H1 (cell line): Measurements from ENCODE around the gene DCBLD1. TPM values are rescaled to one million over a fixed set of nuclear protein-coding genes. Genes with fewer than 3 reads are reported as not detected.

Source experiments
- CHD2 ChIP-seq: IDR thresholded peaks from 2 replicates; pipeline ENCODE4 v1.6.1; 2012; ENCODE audit warnings: low read length, improper control_type of control experiment
- KDM4A ChIP-seq: IDR thresholded peaks from one replicate; pipeline ENCODE4 v1.7.1; 2012; ENCODE audit warnings: low read depth, mild to moderate bottlenecking, moderate library complexity, low read length, inconsistent platforms; ENCODE audit not compliant: severe bottlenecking
- POLR2AphosphoS5 ChIP-seq: IDR thresholded peaks from 2 replicates; pipeline ENCODE4 v1.6.1; 2011; ENCODE audit warnings: low read depth, low read length
- RBBP5 ChIP-seq: IDR thresholded peaks from 2 replicates; pipeline ENCODE4 v1.7.1; 2012; ENCODE audit warnings: low read depth, mild to moderate bottlenecking, inconsistent platforms, low read length, moderate library complexity, borderline replicate concordance
- RFX5 ChIP-seq: IDR thresholded peaks from 2 replicates; pipeline ENCODE4 v1.6.1; 2011; ENCODE audit warnings: low read depth, low read length, improper control_type of control experiment, borderline replicate concordance
- RXRA ChIP-seq: IDR thresholded peaks from 2 replicates; pipeline ENCODE4 v1.6.1; 2011; ENCODE audit warnings: low read depth, mild to moderate bottlenecking, low read length, moderate library complexity; ENCODE audit not compliant: insufficient read depth
- polyA plus RNA-seq, 7 experiments: library from polyadenylated mRNA; depleted of rRNA in 3 of 7; stranded (reverse) in 5 of 7; unstranded in 2 of 7; fragments of >200 nt in 5 of 7; fragments of 200-250 nt in 2 of 7; gene quantifications; 1 replicate in 5 of 7; 2 replicates in 1 of 7; 4 replicates in 1 of 7; pipeline versions ENCODE4 v1.2.1 to v1.2.3, GENCODE V29; 2011 to 2013; ENCODE audit warnings: missing spikeins in 2 of 7, mixed read lengths in 2 of 7
- total RNA-seq: library from RNA; stranded (reverse); fragmentation: NEBNext Ultra II Directional; extraction: Animal tissue kit (Norgen Biotek cat#: 25700); gene quantifications from 2 replicates; pipeline ENCODE4 v1.2.1, GENCODE V29; 2021
- TF ChIP-seq, protein P1 (sequence below): fragments of 300-600 bp; sonication (generic); IDR thresholded peaks from 2 replicates; pipeline ENCODE4 v1.7.1; 2012; ENCODE audit warnings: low read length, moderate library complexity, mild to moderate bottlenecking, inconsistent platforms; ENCODE audit not compliant: insufficient replicate concordance

Gene DCBLD1
- total and polyA plus RNA-seq, 2 of the 8 experiments (the other 6 are each of a cell fraction or from before 2014, with no cell fraction given), result 3.9 to 11.2 TPM

GRCh38 chr6:117509021-117509420, 26.5 kb downstream of the DCBLD1 start (continued):
- TF ChIP-seq, protein P1, sequence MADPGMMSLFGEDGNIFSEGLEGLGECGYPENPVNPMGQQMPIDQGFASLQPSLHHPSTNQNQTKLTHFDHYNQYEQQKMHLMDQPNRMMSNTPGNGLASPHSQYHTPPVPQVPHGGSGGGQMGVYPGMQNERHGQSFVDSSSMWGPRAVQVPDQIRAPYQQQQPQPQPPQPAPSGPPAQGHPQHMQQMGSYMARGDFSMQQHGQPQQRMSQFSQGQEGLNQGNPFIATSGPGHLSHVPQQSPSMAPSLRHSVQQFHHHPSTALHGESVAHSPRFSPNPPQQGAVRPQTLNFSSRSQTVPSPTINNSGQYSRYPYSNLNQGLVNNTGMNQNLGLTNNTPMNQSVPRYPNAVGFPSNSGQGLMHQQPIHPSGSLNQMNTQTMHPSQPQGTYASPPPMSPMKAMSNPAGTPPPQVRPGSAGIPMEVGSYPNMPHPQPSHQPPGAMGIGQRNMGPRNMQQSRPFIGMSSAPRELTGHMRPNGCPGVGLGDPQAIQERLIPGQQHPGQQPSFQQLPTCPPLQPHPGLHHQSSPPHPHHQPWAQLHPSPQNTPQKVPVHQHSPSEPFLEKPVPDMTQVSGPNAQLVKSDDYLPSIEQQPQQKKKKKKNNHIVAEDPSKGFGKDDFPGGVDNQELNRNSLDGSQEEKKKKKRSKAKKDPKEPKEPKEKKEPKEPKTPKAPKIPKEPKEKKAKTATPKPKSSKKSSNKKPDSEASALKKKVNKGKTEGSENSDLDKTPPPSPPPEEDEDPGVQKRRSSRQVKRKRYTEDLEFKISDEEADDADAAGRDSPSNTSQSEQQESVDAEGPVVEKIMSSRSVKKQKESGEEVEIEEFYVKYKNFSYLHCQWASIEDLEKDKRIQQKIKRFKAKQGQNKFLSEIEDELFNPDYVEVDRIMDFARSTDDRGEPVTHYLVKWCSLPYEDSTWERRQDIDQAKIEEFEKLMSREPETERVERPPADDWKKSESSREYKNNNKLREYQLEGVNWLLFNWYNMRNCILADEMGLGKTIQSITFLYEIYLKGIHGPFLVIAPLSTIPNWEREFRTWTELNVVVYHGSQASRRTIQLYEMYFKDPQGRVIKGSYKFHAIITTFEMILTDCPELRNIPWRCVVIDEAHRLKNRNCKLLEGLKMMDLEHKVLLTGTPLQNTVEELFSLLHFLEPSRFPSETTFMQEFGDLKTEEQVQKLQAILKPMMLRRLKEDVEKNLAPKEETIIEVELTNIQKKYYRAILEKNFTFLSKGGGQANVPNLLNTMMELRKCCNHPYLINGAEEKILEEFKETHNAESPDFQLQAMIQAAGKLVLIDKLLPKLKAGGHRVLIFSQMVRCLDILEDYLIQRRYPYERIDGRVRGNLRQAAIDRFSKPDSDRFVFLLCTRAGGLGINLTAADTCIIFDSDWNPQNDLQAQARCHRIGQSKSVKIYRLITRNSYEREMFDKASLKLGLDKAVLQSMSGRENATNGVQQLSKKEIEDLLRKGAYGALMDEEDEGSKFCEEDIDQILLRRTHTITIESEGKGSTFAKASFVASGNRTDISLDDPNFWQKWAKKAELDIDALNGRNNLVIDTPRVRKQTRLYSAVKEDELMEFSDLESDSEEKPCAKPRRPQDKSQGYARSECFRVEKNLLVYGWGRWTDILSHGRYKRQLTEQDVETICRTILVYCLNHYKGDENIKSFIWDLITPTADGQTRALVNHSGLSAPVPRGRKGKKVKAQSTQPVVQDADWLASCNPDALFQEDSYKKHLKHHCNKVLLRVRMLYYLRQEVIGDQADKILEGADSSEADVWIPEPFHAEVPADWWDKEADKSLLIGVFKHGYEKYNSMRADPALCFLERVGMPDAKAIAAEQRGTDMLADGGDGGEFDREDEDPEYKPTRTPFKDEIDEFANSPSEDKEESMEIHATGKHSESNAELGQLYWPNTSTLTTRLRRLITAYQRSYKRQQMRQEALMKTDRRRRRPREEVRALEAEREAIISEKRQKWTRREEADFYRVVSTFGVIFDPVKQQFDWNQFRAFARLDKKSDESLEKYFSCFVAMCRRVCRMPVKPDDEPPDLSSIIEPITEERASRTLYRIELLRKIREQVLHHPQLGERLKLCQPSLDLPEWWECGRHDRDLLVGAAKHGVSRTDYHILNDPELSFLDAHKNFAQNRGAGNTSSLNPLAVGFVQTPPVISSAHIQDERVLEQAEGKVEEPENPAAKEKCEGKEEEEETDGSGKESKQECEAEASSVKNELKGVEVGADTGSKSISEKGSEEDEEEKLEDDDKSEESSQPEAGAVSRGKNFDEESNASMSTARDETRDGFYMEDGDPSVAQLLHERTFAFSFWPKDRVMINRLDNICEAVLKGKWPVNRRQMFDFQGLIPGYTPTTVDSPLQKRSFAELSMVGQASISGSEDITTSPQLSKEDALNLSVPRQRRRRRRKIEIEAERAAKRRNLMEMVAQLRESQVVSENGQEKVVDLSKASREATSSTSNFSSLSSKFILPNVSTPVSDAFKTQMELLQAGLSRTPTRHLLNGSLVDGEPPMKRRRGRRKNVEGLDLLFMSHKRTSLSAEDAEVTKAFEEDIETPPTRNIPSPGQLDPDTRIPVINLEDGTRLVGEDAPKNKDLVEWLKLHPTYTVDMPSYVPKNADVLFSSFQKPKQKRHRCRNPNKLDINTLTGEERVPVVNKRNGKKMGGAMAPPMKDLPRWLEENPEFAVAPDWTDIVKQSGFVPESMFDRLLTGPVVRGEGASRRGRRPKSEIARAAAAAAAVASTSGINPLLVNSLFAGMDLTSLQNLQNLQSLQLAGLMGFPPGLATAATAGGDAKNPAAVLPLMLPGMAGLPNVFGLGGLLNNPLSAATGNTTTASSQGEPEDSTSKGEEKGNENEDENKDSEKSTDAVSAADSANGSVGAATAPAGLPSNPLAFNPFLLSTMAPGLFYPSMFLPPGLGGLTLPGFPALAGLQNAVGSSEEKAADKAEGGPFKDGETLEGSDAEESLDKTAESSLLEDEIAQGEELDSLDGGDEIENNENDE, result no peak
- TF ChIP-seq KDM4A, result no peak
- no peak for TF ChIP-seq CHD2
- TF ChIP-seq POLR2AphosphoS5, result no peak
- no peak for TF ChIP-seq RFX5
- TF ChIP-seq RXRA, result no peak
- no peak for TF ChIP-seq RBBP5
